MM.1S (cell line): ENCODE measurements around the gene APBB2.

ENCODE experiments used
- DNase-seq: peaks from one replicate; pipeline ENCODE4 v3.0.0-alpha.2; 2015
- H2AFZ ChIP-seq: fragments of 300-600 bp; sonication (generic); 2 replicates; pipeline ENCODE4 v1.6.0; 2016; ENCODE audit warnings: antibody characterized with exemption, low read length
- H3F3A ChIP-seq: fragments of 300-600 bp; sonication (generic); 2 replicates; pipeline ENCODE4 v1.6.1; 2016; ENCODE audit warnings: mild to moderate bottlenecking, antibody characterized with exemption, low read length, moderate library complexity, mixed read lengths; ENCODE audit not compliant: insufficient read depth
- H3K27ac ChIP-seq: fragments of 300-600 bp; sonication (generic); 2 replicates; pipeline ENCODE4 v1.5.1; 2016; ENCODE audit warnings: mild to moderate bottlenecking, low read length
- H3K27me3 ChIP-seq: fragments of 300-600 bp; sonication (generic); replicated peaks from 2 replicates; pipeline ENCODE4 v1.6.0; 2016; ENCODE audit warnings: low read length; ENCODE audit not compliant: insufficient read depth
- H3K36me3 ChIP-seq: fragments of 300-600 bp; sonication (generic); replicated peaks from 2 replicates; pipeline ENCODE4 v1.6.1; 2016; ENCODE audit warnings: mild to moderate bottlenecking, low read length, mixed read lengths; ENCODE audit not compliant: insufficient read depth
- H3K4me1 ChIP-seq: fragments of 300-600 bp; sonication (generic); 2 replicates; pipeline ENCODE4 v1.6.1; 2016; ENCODE audit warnings: low read length, mixed read lengths
- H3K4me2 ChIP-seq: fragments of 300-600 bp; sonication (generic); 2 replicates; pipeline ENCODE4 v1.6.0; 2016; ENCODE audit warnings: low read depth, low read length
- H3K4me3 ChIP-seq: fragments of 300-600 bp; sonication (generic); 2 replicates; pipeline ENCODE4 v1.5.1; 2016; ENCODE audit warnings: low read length, mixed read lengths
- H3K79me2 ChIP-seq: fragments of 300-600 bp; sonication (generic); 2 replicates; pipeline ENCODE4 v1.6.1; 2016; ENCODE audit warnings: mixed run types, low read length, mixed read lengths
- H3K9ac ChIP-seq: fragments of 300-600 bp; sonication (generic); 2 replicates; pipeline ENCODE4 v1.6.1; 2016; ENCODE audit warnings: low read length, mixed read lengths
- H3K9me2 ChIP-seq: fragments of 300-600 bp; sonication (generic); replicated peaks from 2 replicates; pipeline ENCODE4 v1.6.1; 2016; ENCODE audit warnings: mild to moderate bottlenecking, low read length, mixed read lengths; ENCODE audit not compliant: insufficient read depth
- H3K9me3 ChIP-seq: fragments of 300-600 bp; sonication (generic); replicated peaks from 2 replicates; pipeline ENCODE4 v1.6.1; 2016; ENCODE audit warnings: mild to moderate bottlenecking, low read length, mixed read lengths; ENCODE audit not compliant: insufficient read depth
- H4K20me1 ChIP-seq: fragments of 300-600 bp; sonication (generic); 2 replicates; pipeline ENCODE4 v1.6.1; 2016; ENCODE audit warnings: mild to moderate bottlenecking, low read length, moderate library complexity, mixed read lengths; ENCODE audit not compliant: insufficient read depth
- CTCF ChIP-seq: fragments of 300-600 bp; sonication (generic); IDR thresholded peaks from 2 replicates; pipeline ENCODE4 v1.5.1; 2016; ENCODE audit warnings: antibody characterized with exemption, low read length, mixed read lengths
- EZH2 ChIP-seq: fragments of 300-600 bp; sonication (generic); optimal IDR thresholded peaks from 2 replicates; pipeline ENCODE3; 2017; ENCODE audit warnings: low read depth, mild to moderate bottlenecking, antibody characterized with exemption, low read length, mixed read lengths
- EZH2phosphoT487 ChIP-seq: fragments of 300-600 bp; sonication (generic); IDR thresholded peaks from 2 replicates; pipeline ENCODE4 v1.6.1; 2018; ENCODE audit warnings: antibody characterized with exemption, low read length

APBB2 gene

GRCh38 chr4:41215969-41216293 lies 1.6 kb upstream of the APBB2 start:
- H3K9me2 ChIP-seq = no peaks in the 10 kb centered on the region
- TF ChIP-seq EZH2 (no peak), EZH2phosphoT487 (no peak), CTCF (no peak)
- no peak for DNase-seq
- no peaks in the 10 kb centered on the region for H3K9me3 ChIP-seq
- H3F3A ChIP-seq = peaks cover 8% of the 10 kb centered on the region
- peak overlapping the region; percentile 90 for H2AFZ ChIP-seq
- no peak overlapping the region for H3K27ac ChIP-seq
- no peaks in the 10 kb centered on the region for H4K20me1 ChIP-seq
- 0 out of 2 replicates have a peak, but pooled peaks cover 5% of the 10 kb centered on the region for H3K4me1 ChIP-seq
- 0 out of 2 replicates have a peak, but pooled peaks cover 5% of the 10 kb centered on the region for H3K27me3 ChIP-seq
- H3K9ac ChIP-seq = peak overlapping the region; percentile 52; the same call in 1 of the 2 replicates
- no peaks in the 10 kb centered on the region for H3K36me3 ChIP-seq
- peak overlapping the region; percentile 68 for H3K4me3 ChIP-seq
- peak overlapping the region; percentile 92 for H3K4me2 ChIP-seq
- no peaks in the 10 kb centered on the region for H3K79me2 ChIP-seq

DNA sequence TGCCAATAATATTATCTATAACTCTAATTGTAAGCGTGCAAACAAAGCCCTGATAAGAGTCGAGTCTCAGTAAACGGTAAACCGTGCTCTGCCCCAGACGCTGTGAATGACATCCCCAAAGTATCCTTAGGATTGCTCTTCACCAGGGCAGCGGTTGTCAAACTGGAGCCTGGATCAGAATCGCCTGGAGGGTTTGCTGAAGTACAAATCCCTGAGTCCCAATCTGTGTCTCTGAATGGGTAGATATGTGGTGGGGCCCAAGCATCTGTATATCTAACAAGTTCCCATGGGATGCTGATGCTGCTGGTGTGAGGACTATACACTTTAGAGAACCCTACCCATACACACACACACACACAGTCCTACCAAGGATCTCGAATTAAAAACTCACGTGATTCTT lies 813 bp upstream of the APBB2 start:
- TF ChIP-seq EZH2phosphoT487 = no peak
- no peak for TF ChIP-seq EZH2
- no peak for TF ChIP-seq CTCF
- Histone ChIP-seq H2AFZ (0 out of 2 replicates have a peak overlapping the region, but pooled peaks have one; percentile 62), H3K9ac (no peak overlapping the region), H3K27ac (no peak overlapping the region), H3F3A (peaks cover 8% of the 10 kb centered on the region), H3K4me3 (peak overlapping the region; percentile 88; the same call in 1 of the 2 replicates), H3K4me1 (0 out of 2 replicates have a peak, but pooled peaks cover 5% of the 10 kb centered on the region), H3K4me2 (peak overlapping the region; percentile 89; the same call in 1 of the 2 replicates), H3K79me2 (no peaks in the 10 kb centered on the region), H3K36me3 (no peaks in the 10 kb centered on the region), H3K27me3 (0 out of 2 replicates have a peak, but pooled peaks cover 5% of the 10 kb centered on the region), H3K9me2 (no peaks in the 10 kb centered on the region), H3K9me3 (no peaks in the 10 kb centered on the region), H4K20me1 (no peaks in the 10 kb centered on the region)
- no peak for DNase-seq

- DNase-seq = no peak
- H3K4me2 ChIP-seq = peak overlapping the region; percentile 89; the same call in 1 of the 2 replicates
- peak overlapping the region; percentile 88 for H3K4me3 ChIP-seq
- no peaks in the 10 kb centered on the region for H3K9me3 ChIP-seq
- no peaks in the 10 kb centered on the region for H3K36me3 ChIP-seq
- no peak for TF ChIP-seq EZH2phosphoT487
- no peak for TF ChIP-seq CTCF
- no peak for TF ChIP-seq EZH2
- no peaks in the 10 kb centered on the region for H3K9me2 ChIP-seq
- H3K9ac ChIP-seq = no peak overlapping the region
- 0 out of 2 replicates have a peak, but pooled peaks cover 5% of the 10 kb centered on the region for H3K4me1 ChIP-seq
- 0 out of 2 replicates have a peak, but pooled peaks cover 5% of the 10 kb centered on the region for H3K27me3 ChIP-seq
- H4K20me1 ChIP-seq = no peaks in the 10 kb centered on the region
- H3K27ac ChIP-seq = no peak overlapping the region
- peak overlapping the region; percentile 62 for H2AFZ ChIP-seq
- no peaks in the 10 kb centered on the region for H3K79me2 ChIP-seq
- H3F3A ChIP-seq = peaks cover 8% of the 10 kb centered on the region
Observed at GRCh38 chr4:41214825-41215146, 444 bp upstream of the APBB2 start.
